WERI-Rb-1 (cell line): ENCODE measurements around the gene DHRS12.
A peak's percentile ranks its signal among the peaks of the same experiment; 100 is the strongest.

Experiments used
- DNase-seq: peaks from one replicate; pipeline ENCODE4 v3.0.0-alpha.2; 2020
- H3K27ac ChIP-seq: fragments of 250-450 bp; sonication (Bioruptor Pico); 2 replicates; pipeline ENCODE4 v1.5.1; 2020; ENCODE audit warnings: mild to moderate bottlenecking, moderate library complexity
- H3K27me3 ChIP-seq: fragments of 250-450 bp; sonication (Bioruptor Pico); 2 replicates; pipeline ENCODE4 v1.5.1; 2021; ENCODE audit warnings: mild to moderate bottlenecking, low read depth, moderate library complexity; ENCODE audit not compliant: insufficient read depth, severe bottlenecking
- H3K36me3 ChIP-seq: fragments of 250-450 bp; sonication (Bioruptor Pico); 2 replicates; pipeline ENCODE4 v1.5.1; 2020; ENCODE audit warnings: mild to moderate bottlenecking, moderate library complexity
- H3K4me3 ChIP-seq: 2 replicates; pipeline ENCODE4 v1.5.1; 2011; ENCODE audit warnings: low read depth, mild to moderate bottlenecking, control low read depth, low read length
- H3K9me3 ChIP-seq: fragments of 250-450 bp; sonication (Bioruptor Pico); 2 replicates; pipeline ENCODE4 v1.5.1; 2021; ENCODE audit warnings: mild to moderate bottlenecking, moderate library complexity; ENCODE audit not compliant: severe bottlenecking
- CTCF ChIP-seq: IDR thresholded peaks from 2 replicates; pipeline ENCODE4 v1.5.1; 2011; ENCODE audit warnings: low read depth, mild to moderate bottlenecking, control low read depth, inconsistent platforms, low read length

The DHRS12 gene

GRCh38 chr13:51781246-51782022 lies 22.5 kb downstream of the DHRS12 start:
- DNase-seq: no peak

DNA sequence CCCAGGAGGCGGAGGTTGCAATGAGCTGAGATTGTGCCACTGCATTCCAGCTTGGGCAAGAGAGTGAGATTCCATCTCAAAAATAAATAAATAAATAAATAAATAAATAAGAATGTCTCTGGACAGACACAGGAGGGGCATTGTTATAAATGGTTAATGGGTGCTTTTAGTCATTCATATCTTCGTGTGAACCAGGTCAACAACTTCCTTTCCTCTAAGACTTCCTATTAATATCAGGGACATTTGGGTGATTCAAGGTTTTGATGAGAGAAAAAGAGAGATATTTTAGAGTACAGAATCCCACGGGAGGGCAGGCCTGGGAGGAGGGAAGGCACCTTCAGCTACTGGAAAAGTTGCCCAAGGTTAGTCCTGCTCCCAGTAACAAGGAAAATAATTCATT lies 23.9 kb downstream of the DHRS12 start:
- H3K27ac ChIP-seq: no peak overlapping the region
- H3K27me3 ChIP-seq: no peaks in the 10 kb centered on the region
- H3K4me3 ChIP-seq: no peak overlapping the region
- TF ChIP-seq CTCF: no peak
- H3K36me3 ChIP-seq: no peaks in the 10 kb centered on the region
- no peak for DNase-seq
- no peaks in the 10 kb centered on the region for H3K9me3 ChIP-seq

More at GRCh38 chr13:51781246-51782022, 22.5 kb downstream of the DHRS12 start:
- no peaks in the 10 kb centered on the region for H3K27me3 ChIP-seq
- no peaks in the 10 kb centered on the region for H3K9me3 ChIP-seq
- TF ChIP-seq CTCF: peak; percentile 45
- H3K27ac ChIP-seq: no peak overlapping the region
- H3K36me3 ChIP-seq: no peaks in the 10 kb centered on the region
- no peak overlapping the region for H3K4me3 ChIP-seq

- Histone ChIP-seq H3K36me3 (no peaks in the 10 kb centered on the region), H3K27me3 (no peaks in the 10 kb centered on the region), H3K27ac (no peak overlapping the region), H3K4me3 (no peak overlapping the region), H3K9me3 (no peaks in the 10 kb centered on the region)
- no peak for TF ChIP-seq CTCF
- no peak for DNase-seq
Observed at GRCh38 chr13:51778392-51778791, 25.6 kb downstream of the DHRS12 start.

GRCh38 chr13:51777921-51778320 lies 26.0 kb downstream of the DHRS12 start:
- Histone ChIP-seq H3K36me3 (no peaks in the 10 kb centered on the region), H3K4me3 (no peak overlapping the region), H3K9me3 (no peaks in the 10 kb centered on the region), H3K27me3 (no peaks in the 10 kb centered on the region), H3K27ac (no peak overlapping the region)
- no peak for TF ChIP-seq CTCF
- DNase-seq: no peak

- no peak for TF ChIP-seq CTCF
Observed at GRCh38 chr13:51776179-51776578, 27.8 kb downstream of the DHRS12 start.

GRCh38 chr13:51773515-51773914 lies 30.4 kb downstream of the DHRS12 start:
- Histone ChIP-seq H3K27ac (no peak overlapping the region), H3K27me3 (no peaks in the 10 kb centered on the region), H3K36me3 (no peaks in the 10 kb centered on the region), H3K9me3 (no peaks in the 10 kb centered on the region), H3K4me3 (no peak overlapping the region)
- TF ChIP-seq CTCF: no peak
- no peak for DNase-seq

More at GRCh38 chr13:51776179-51776578, 27.8 kb downstream of the DHRS12 start:
- no peaks in the 10 kb centered on the region for H3K9me3 ChIP-seq
- no peaks in the 10 kb centered on the region for H3K36me3 ChIP-seq
- no peak for DNase-seq
- H3K4me3 ChIP-seq: no peak overlapping the region
- no peaks in the 10 kb centered on the region for H3K27me3 ChIP-seq
- no peak overlapping the region for H3K27ac ChIP-seq
